NT2/D1 (cell line): Measurements from ENCODE around the gene FMO1.

ENCODE experiments used
- YY1 ChIP-seq: IDR thresholded peaks from 2 replicates; pipeline ENCODE4 v1.6.1; 2011; ENCODE audit not compliant: insufficient read length, insufficient read depth
- ZNF274 ChIP-seq: IDR thresholded peaks from 2 replicates; pipeline ENCODE4 v1.6.1; 2011; ENCODE audit warnings: mild to moderate bottlenecking, low read depth, low read length

GRCh38 chr1:171329251-171329650, 81.0 kb downstream of the FMO1 start:
- TF ChIP-seq YY1 = no peak
- no peak for TF ChIP-seq ZNF274
